ENCODE measurements around the gene HNRNPCL1.

DNA sequence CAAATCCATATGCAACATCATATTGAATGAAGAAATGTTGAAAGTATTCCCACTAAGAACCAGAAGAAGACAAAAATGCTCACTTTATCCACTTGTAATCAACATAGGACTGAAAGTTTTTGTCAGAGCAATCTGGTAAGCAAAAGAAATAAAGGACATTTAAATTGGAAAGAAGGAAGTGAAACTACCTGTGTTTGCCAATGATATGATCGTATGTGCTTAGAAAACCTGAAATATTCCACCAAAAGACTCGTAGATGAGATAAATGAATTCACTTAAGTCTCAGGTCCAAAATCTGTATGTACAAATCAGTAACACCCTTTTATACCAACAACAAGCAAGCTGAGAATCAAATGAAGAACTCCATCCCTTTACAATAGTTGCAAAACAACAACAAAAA is 48.8 kb downstream of the HNRNPCL1 start:
- TF ChIP-seq, protein P1, sequence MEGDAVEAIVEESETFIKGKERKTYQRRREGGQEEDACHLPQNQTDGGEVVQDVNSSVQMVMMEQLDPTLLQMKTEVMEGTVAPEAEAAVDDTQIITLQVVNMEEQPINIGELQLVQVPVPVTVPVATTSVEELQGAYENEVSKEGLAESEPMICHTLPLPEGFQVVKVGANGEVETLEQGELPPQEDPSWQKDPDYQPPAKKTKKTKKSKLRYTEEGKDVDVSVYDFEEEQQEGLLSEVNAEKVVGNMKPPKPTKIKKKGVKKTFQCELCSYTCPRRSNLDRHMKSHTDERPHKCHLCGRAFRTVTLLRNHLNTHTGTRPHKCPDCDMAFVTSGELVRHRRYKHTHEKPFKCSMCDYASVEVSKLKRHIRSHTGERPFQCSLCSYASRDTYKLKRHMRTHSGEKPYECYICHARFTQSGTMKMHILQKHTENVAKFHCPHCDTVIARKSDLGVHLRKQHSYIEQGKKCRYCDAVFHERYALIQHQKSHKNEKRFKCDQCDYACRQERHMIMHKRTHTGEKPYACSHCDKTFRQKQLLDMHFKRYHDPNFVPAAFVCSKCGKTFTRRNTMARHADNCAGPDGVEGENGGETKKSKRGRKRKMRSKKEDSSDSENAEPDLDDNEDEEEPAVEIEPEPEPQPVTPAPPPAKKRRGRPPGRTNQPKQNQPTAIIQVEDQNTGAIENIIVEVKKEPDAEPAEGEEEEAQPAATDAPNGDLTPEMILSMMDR (IDR thresholded peaks at IDR 0.05) = no peak
- no peak for TF ChIP-seq POLR2A (IDR thresholded peaks at IDR 0.05)
